ENCODE measurements around the gene FCHSD1. TPM values are rescaled to one million over a fixed set of nuclear protein-coding genes. Genes with fewer than 3 reads are reported as not detected.

Gene FCHSD1
- total RNA-seq, 1 experiment from 2014 or later: 23.1 TPM

DNA sequence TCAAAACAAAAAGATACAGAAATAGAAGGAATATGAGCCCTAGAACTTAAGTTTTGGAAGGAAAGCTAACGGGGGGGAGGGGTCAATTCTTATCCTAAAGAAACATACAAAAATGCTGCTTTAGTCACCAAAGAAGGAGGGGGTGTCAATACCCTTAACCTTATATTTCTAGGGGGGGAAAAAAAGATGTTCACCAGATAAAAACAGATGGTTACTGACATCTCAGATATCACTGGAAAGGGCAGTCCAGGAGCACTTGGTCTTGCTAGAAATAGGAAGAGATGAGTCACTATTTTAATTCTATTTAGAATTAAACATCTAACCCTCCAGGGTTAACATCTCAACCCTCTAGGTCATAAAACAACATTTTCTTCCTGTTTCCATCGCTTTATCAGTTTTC lies 34.1 kb downstream of the FCHSD1 start:
- Histone ChIP-seq H3K4me2 (ENCODE audit: insufficient read depth, insufficient read length, low read length) (peak overlapping the region; percentile 86), H3T11ph (ENCODE audit: low read length) (no peak overlapping the region), H3K4me1 (ENCODE audit: insufficient read depth, low read length) (peaks cover 2% of the 10 kb centered on the region), H3K14ac (ENCODE audit: insufficient read depth, low read length) (no peak overlapping the region), H3K9ac (ENCODE audit: extremely low read depth, insufficient read length, low read length) (no peak overlapping the region), H3K56ac (ENCODE audit: insufficient read length, low read depth, low read length) (no peak overlapping the region), H2BK15ac (ENCODE audit: low read depth, low read length) (no peak overlapping the region), H4K8ac (replicated peaks; ENCODE audit: insufficient read length, low read depth, low read length) (no peak overlapping the region), H4K20me1 (ENCODE audit: control insufficient read depth, insufficient read depth, insufficient read length) (no peaks in the 10 kb centered on the region), H2AFZ (ENCODE audit: low read length) (no peak overlapping the region), H4K5ac (ENCODE audit: insufficient read length, low read depth, low read length) (no peak overlapping the region), H2BK5ac (ENCODE audit: insufficient read length, low read length) (no peak overlapping the region), H3K23me2 (ENCODE audit: insufficient read length, low read depth, low read length, poor library complexity, severe bottlenecking) (no peaks in the 10 kb centered on the region), H2BK120ac (ENCODE audit: low read depth, low read length, poor library complexity, severe bottlenecking) (no peak overlapping the region), H2BK12ac (ENCODE audit: insufficient read length, low read depth, low read length) (no peak overlapping the region), H3K4ac (ENCODE audit: low read depth, low read length) (no peak overlapping the region), H3K27me3 (ENCODE audit: insufficient read depth, low read length) (no peaks in the 10 kb centered on the region), H2AK5ac (ENCODE audit: insufficient read length, low read length) (no peak overlapping the region), H3K79me2 (ENCODE audit: insufficient read depth, low read length) (peaks cover 15% of the 10 kb centered on the region; the same call in 1 of the 2 replicates), H3K23ac (ENCODE audit: insufficient read length, low read depth, low read length) (no peak overlapping the region), H3K27ac (ENCODE audit: insufficient read length, low read depth, low read length) (no peak overlapping the region), H3K9me3 (ENCODE audit: control insufficient read depth, low read depth, low read length) (no peaks in the 10 kb centered on the region), H4K91ac (ENCODE audit: insufficient read length, low read depth, low read length) (no peak overlapping the region), H2BK20ac (ENCODE audit: low read depth, low read length, poor library complexity, severe bottlenecking) (no peak overlapping the region), H3K79me1 (ENCODE audit: insufficient read depth, low read depth, low read length, poor library complexity, severe bottlenecking) (no peaks in the 10 kb centered on the region), H3K18ac (ENCODE audit: insufficient read length, low read depth, low read length) (no peak overlapping the region)
- Mint-ChIP-seq H3K4me1 (peaks cover 39 to 48% of the 10 kb centered on the region in 2 experiments), H3K4me3 (peak overlapping the region; percentile 91 to 98), H3K9me3 (peaks cover 0 to 3% of the 10 kb centered on the region in 2 experiments; a peak in 1 of 5 replicates), H3K27me3 (ENCODE audit: low read depth) (no peaks in the 10 kb centered on the region), H3K36me3 (ENCODE audit: insufficient read depth in 1 of 3, low read depth in 3 of 3) (peaks cover 3 to 20% (median 12%) of the 10 kb centered on the region in 3 experiments; a peak in 5 of 7 replicates), H3K27ac (no peak overlapping the region; a peak in 1 of 7 replicates)
- TF ChIP-seq, protein P1, sequence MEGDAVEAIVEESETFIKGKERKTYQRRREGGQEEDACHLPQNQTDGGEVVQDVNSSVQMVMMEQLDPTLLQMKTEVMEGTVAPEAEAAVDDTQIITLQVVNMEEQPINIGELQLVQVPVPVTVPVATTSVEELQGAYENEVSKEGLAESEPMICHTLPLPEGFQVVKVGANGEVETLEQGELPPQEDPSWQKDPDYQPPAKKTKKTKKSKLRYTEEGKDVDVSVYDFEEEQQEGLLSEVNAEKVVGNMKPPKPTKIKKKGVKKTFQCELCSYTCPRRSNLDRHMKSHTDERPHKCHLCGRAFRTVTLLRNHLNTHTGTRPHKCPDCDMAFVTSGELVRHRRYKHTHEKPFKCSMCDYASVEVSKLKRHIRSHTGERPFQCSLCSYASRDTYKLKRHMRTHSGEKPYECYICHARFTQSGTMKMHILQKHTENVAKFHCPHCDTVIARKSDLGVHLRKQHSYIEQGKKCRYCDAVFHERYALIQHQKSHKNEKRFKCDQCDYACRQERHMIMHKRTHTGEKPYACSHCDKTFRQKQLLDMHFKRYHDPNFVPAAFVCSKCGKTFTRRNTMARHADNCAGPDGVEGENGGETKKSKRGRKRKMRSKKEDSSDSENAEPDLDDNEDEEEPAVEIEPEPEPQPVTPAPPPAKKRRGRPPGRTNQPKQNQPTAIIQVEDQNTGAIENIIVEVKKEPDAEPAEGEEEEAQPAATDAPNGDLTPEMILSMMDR (conservative IDR thresholded peaks at IDR 0.05): no peak
- DNase-seq: no peak
- no CpG with 5 or more reads among the region's 2 CpGs for WGBS (ENCODE audit: extremely low coverage, insufficient read length, low lambda C conversion rate)
